HG02938 (cell line): ENCODE data around the gene MLPH.

ENCODE experiments used
- ATAC-seq: cut with Tn5 transposase; IDR thresholded peaks from one replicate; pipeline ENCODE4 v1.9.1; 2021; ENCODE audit warnings: mild to moderate bottlenecking, moderate library complexity; ENCODE audit not compliant: unreplicated experiment

MLPH gene

GRCh38 chr2:237497009-237497837, 10.2 kb downstream of the MLPH start:
- ATAC-seq = no peak

GRCh38 chr2:237497838-237498186, 10.8 kb downstream of the MLPH start:
- no peak for ATAC-seq

GRCh38 chr2:237498341-237498740, 11.3 kb downstream of the MLPH start:
- ATAC-seq = no peak

- no peak for ATAC-seq
Measured at GRCh38 chr2:237500681-237501424, 13.8 kb downstream of the MLPH start.

GRCh38 chr2:237501892-237502513, 15.0 kb downstream of the MLPH start:
- ATAC-seq = no peak

- ATAC-seq = no peak
Measured at GRCh38 chr2:237503201-237503600, 16.1 kb downstream of the MLPH start.

- ATAC-seq = no peak
Measured at GRCh38 chr2:237505188-237505939, 18.3 kb downstream of the MLPH start.

GRCh38 chr2:237507512-237507911, 20.5 kb downstream of the MLPH start:
- ATAC-seq = no peak

- no peak for ATAC-seq
Measured at GRCh38 chr2:237508361-237508760, 21.3 kb downstream of the MLPH start.

- no peak for ATAC-seq
Measured at GRCh38 chr2:237509151-237509550, 22.1 kb downstream of the MLPH start.

- no peak for ATAC-seq
Measured at GRCh38 chr2:237509905-237510304, 22.9 kb downstream of the MLPH start.

- ATAC-seq = no peak
Measured at GRCh38 chr2:237510502-237511217, 23.6 kb downstream of the MLPH start.

- ATAC-seq = no peak
Measured at GRCh38 chr2:237511433-237511832, 24.4 kb downstream of the MLPH start.

- no peak for ATAC-seq
Measured at GRCh38 chr2:237511885-237512405, 24.9 kb downstream of the MLPH start.

- ATAC-seq = no peak
Measured at GRCh38 chr2:237512774-237513466, 25.9 kb downstream of the MLPH start.

- ATAC-seq = no peak
Measured at GRCh38 chr2:237513693-237514092, 26.6 kb downstream of the MLPH start.

- ATAC-seq = no peak
Measured at GRCh38 chr2:237514474-237515130, 27.6 kb downstream of the MLPH start.

GRCh38 chr2:237515166-237515565, 28.1 kb downstream of the MLPH start:
- ATAC-seq = no peak

GRCh38 chr2:237515621-237516275, 28.7 kb downstream of the MLPH start:
- ATAC-seq = no peak
